Heart left ventricle (tissue), 16 donors: ENCODE data around the gene DBH. TPM values are rescaled to one million over a fixed set of nuclear protein-coding genes. Genes with fewer than 3 reads are reported as not detected.
A peak's percentile ranks its signal among the peaks of the same experiment; 100 is the strongest.

Experiments used
- ATAC-seq, 4 donors: fragments of 200-7000 bp; cut with Tn5 transposase; one replicate each; pipeline ENCODE4 v1.9.1; 2020 to 2022; ENCODE audit warnings: moderate library complexity in 4 of 4, mild to moderate bottlenecking in 3 of 4, moderate number of reproducible peaks in 1 of 4
- DNase-seq, 5 donors: peaks; one replicate each; pipeline ENCODE4 v3.0.0-alpha.2; 2020
- H3K27ac ChIP-seq, 12 donors: fragments of 200-600 bp; sonication (generic) in 4 of 12; one replicate each; pipeline versions ENCODE4 v1.5.0 to v1.8.0; 2016 to 2022; ENCODE audit warnings: mild to moderate bottlenecking in 2 of 12
- H3K27me3 ChIP-seq, 9 donors: fragments of 200-600 bp; sonication (generic) in 2 of 9; one replicate each; pipeline versions ENCODE4 v1.5.1 to v1.8.0; 2016 to 2022; ENCODE audit warnings: mild to moderate bottlenecking in 3 of 9
- H3K36me3 ChIP-seq, 9 donors: fragments of 200-600 bp; sonication (generic) in 2 of 9; one replicate each; pipeline versions ENCODE4 v1.5.0 to v1.8.0; 2018 to 2022; ENCODE audit warnings: mild to moderate bottlenecking in 2 of 9
- H3K4me1 ChIP-seq, 12 donors: fragments of 200-600 bp; sonication (generic) in 4 of 12; one replicate each; pipeline versions ENCODE4 v1.5.0 to v1.8.0; 2016 to 2022; ENCODE audit warnings: mild to moderate bottlenecking in 3 of 12
- H3K4me3 ChIP-seq, 12 donors: fragments of 200-600 bp; sonication (generic) in 4 of 12; one replicate each; pipeline versions ENCODE4 v1.5.0 to v1.8.0; 2017 to 2022; ENCODE audit warnings: mild to moderate bottlenecking in 9 of 12, moderate library complexity in 4 of 12
- H3K9me3 ChIP-seq, 12 donors: fragments of 200-600 bp; sonication (generic) in 4 of 12; one replicate each; pipeline versions ENCODE4 v1.5.0 to v1.8.0; 2016 to 2022; ENCODE audit warnings: mild to moderate bottlenecking in 1 of 12
- CTCF ChIP-seq, 12 donors: fragments of 200-600 bp; sonication (generic) in 4 of 12; IDR thresholded peaks; one replicate each; pipeline versions ENCODE4 v1.5.0 to v1.8.0; 2018 to 2022; ENCODE audit warnings: antibody characterized with exemption in 12 of 12, mild to moderate bottlenecking in 5 of 12
- POLR2A ChIP-seq, 2 donors: fragments of 450-650 bp; IDR thresholded peaks; one replicate each; pipeline ENCODE4 v1.6.1; 2017; ENCODE audit warnings: antibody characterized with exemption in 2 of 2, mild to moderate bottlenecking in 2 of 2, moderate library complexity in 2 of 2
- WGBS, 4 donors: extraction: QIAGEN DNeasy Blood & Tissue Kit in 2 of 4; methylation state at CpG; one replicate each; pipeline versions ENCODE4 v1.1.5 to v1.1.7; 2013 to 2018; 5-methylcytosine and 5-hydroxymethylcytosine counted together
- intact Hi-C, 10 donors: fragments of 100-400 bp; cut with DNase I; formaldehyde crosslinking; loops; one replicate each; pipeline versions ENCODE4 v1.11.1 to v1.14.2; 2022
- polyA plus RNA-seq, 2 donors: library from polyadenylated mRNA; stranded (reverse); fragments of 200-250 nt; gene quantifications; one replicate each; pipeline ENCODE4 v1.2.3, GENCODE V29; 2013
- total RNA-seq, 9 donors: library from RNA; depleted of rRNA in 2 of 9; stranded (reverse); fragments of >200 nt in 2 of 9; fragmentation: NEBNext Ultra II Directional in 3 of 9; extraction: Animal tissue kit (Norgen Biotek cat#: 25700) in 3 of 9; gene quantifications; one replicate each; pipeline versions ENCODE4 v1.1.0 to v1.2.4, GENCODE V29; 2016 to 2023
- donor health status: ischemic (EF 13 %, LVEDD 7.1; RV severe dilation, severe dysfunction).
- donor health status: healthy with polysubstance abuse.
- donor health status: DM: no; HTN: yes; CAD: no.
- donor health status: DM: no; HTN: no; CAD: no.
- donor health status: ischemic (EF 25% LVEDD 6.9; RV normal size, moderate dysfunction).
- donor health status: ischemic (EF 25% LVEDD 5.7; RV mildly dilated, moderate dysfunction).
- donor health status: healthy.
- donor health status: DM: yes; HTN: yes; CAD: no.
- donor health status: ischemic (EF 35%, LVEDD 5.7; RV mildly dilated, moderate dysfunction).
- donor health status: nonischemic (EF 11% LVEDD 7.7; RV severe dilation, severe dysfunction).
- donor health status: DM: yes; HTN: yes; CAD: no.
- donor health status: PGD.
- donor health status: ischemic (EF 29% LVEDD 5.4; RV normal size, mild dysfunction).
- donor health status: nonischemic (EF 23%, LVEDD 6.1; RV moderate dilation, normal function).

DBH gene
- total and polyA plus RNA-seq, 11 donors: 0.06 to 0.08 TPM; not detected in 9

- Histone ChIP-seq H3K4me3 (peak overlapping the region in 4 of 12 donors; percentile 16 to 42 (median 28)), H3K9me3 (no peaks in the 10 kb centered on the region), H3K27me3 (peaks cover 8 to 82% (median 45%) of the 10 kb centered on the region in 9 donors), H3K36me3 (no peaks in the 10 kb centered on the region), H3K27ac (no peak overlapping the region), H3K4me1 (peaks cover 0 to 9% (median 0%) of the 10 kb centered on the region in 12 donors)
- TF ChIP-seq POLR2A (IDR thresholded peaks at IDR 0.05) (no peak), CTCF (IDR thresholded peaks at IDR 0.05) (no peak)
- intact Hi-C loops: loop anchor here in 1 of 10 donors (10.0 kb wide), 1 partner anchor 106 kb away; no protein-coding TSS in a partner anchor
- ATAC-seq (peak in 1 of 4 donors; percentile 20), DNase-seq (no peak)
- 8 to 25% (median 11%) methylated on average over 4 to 41 of the region's 41 CpGs for WGBS, 4 donors
Measured at GRCh38 chr9:133608889-133609288, 27.3 kb upstream of the DBH start.

GRCh38 chr9:133609311-133610098 lies 26.7 kb upstream of the DBH start, which contains the start of gene FAM163B:
Gene FAM163B, minus strand, starts transcription at chr9:133609389. Its CDS starts 29,166 bp downstream, at chr9:133580223.
- DNase-seq: peak in 3 of 5 donors; percentile 47 to 53 (median 47)
- peaks cover 6 to 87% (median 45%) of the 10 kb centered on the region in 9 donors for H3K27me3 ChIP-seq
- WGBS, 4 donors: 8 to 41% (median 18%) methylated on average over 11 to 61 of the region's 61 CpGs
- intact Hi-C loops: loop anchor here in 1 of 10 donors (10.0 kb wide), 1 partner anchor 105 kb away; no protein-coding TSS in a partner anchor
- peak within 1 kb of the TSS in 4 of 12 donors; percentile 16 to 42 (median 28) for H3K4me3 ChIP-seq
- H3K36me3 ChIP-seq: no peaks in the 10 kb centered on the region
- peaks cover 0 to 9% (median 0%) of the 10 kb centered on the region in 12 donors for H3K4me1 ChIP-seq
- H3K9me3 ChIP-seq: no peaks in the 10 kb centered on the region
- peak in 3 of 4 donors; percentile 75 to 91 (median 84) for ATAC-seq
- TF ChIP-seq CTCF (IDR thresholded peaks at IDR 0.05) (no peak), POLR2A (IDR thresholded peaks at IDR 0.05) (no peak)
- no peak within 1 kb of the TSS for H3K27ac ChIP-seq

- no peaks in the 10 kb centered on the region for H3K9me3 ChIP-seq
- H3K27me3 ChIP-seq: peaks cover 6 to 92% (median 51%) of the 10 kb centered on the region in 9 donors
- no peak overlapping the region for H3K27ac ChIP-seq
- DNase-seq (no peak), ATAC-seq (no peak)
- no peak overlapping the region for H3K4me3 ChIP-seq
- intact Hi-C loops: no loop called here
- H3K36me3 ChIP-seq: no peaks in the 10 kb centered on the region
- TF ChIP-seq CTCF (IDR thresholded peaks at IDR 0.05) (no peak), POLR2A (IDR thresholded peaks at IDR 0.05) (no peak)
- peaks cover 0 to 9% (median 0%) of the 10 kb centered on the region in 12 donors for H3K4me1 ChIP-seq
- WGBS, 4 donors: 75 to 90% (median 86%) methylated on average over 5 of the region's 5 CpGs
Measured at GRCh38 chr9:133610845-133611244, 25.3 kb upstream of the DBH start.

GRCh38 chr9:133612051-133612450 lies 24.1 kb upstream of the DBH start:
- Histone ChIP-seq H3K27ac (no peak overlapping the region), H3K36me3 (no peaks in the 10 kb centered on the region), H3K9me3 (no peaks in the 10 kb centered on the region), H3K4me3 (no peak overlapping the region), H3K4me1 (peaks cover 0 to 9% (median 0%) of the 10 kb centered on the region in 12 donors), H3K27me3 (peaks cover 13 to 87% (median 56%) of the 10 kb centered on the region in 9 donors)
- ATAC-seq (no peak), DNase-seq (no peak)
- 77 to 81% (median 80%) methylated on average over 9 of the region's 9 CpGs for WGBS, 4 donors
- no peak for TF ChIP-seq CTCF (IDR thresholded peaks at IDR 0.05)
- intact Hi-C loops: no loop called here
